Memory B cell (primary cell): ENCODE measurements around the gene KRT26.
A peak's percentile ranks its signal among the peaks of the same experiment; 100 is the strongest.

ENCODE experiments used
- ATAC-seq: fragments of 150-1000 bp; cut with Tn5 transposase; 2 replicates; pipeline ENCODE4 v1.10.0; 2021; ENCODE audit warnings: low read depth, mild to moderate bottlenecking, moderate library complexity
- DNase-seq, 2 donors: peaks; one replicate each; pipeline ENCODE4 v3.0.0; 2022; ENCODE audit warnings: low spot score in 2 of 2
- H3K27ac Mint-ChIP-seq: one replicate; pipeline ENCODE4 v1.8.0; 2022; ENCODE audit warnings: mild to moderate bottlenecking, moderate library complexity, mixed read lengths
- H3K27me3 Mint-ChIP-seq: one replicate; pipeline ENCODE4 v1.8.0; 2022; ENCODE audit warnings: mixed read lengths
- H3K36me3 Mint-ChIP-seq: one replicate; pipeline ENCODE4 v1.8.0; 2022; ENCODE audit warnings: mild to moderate bottlenecking, mixed read lengths
- H3K4me1 Mint-ChIP-seq: one replicate; pipeline ENCODE4 v1.8.0; 2022; ENCODE audit warnings: mixed read lengths
- H3K4me3 Mint-ChIP-seq: one replicate; pipeline ENCODE4 v1.8.0; 2022; ENCODE audit warnings: mild to moderate bottlenecking, moderate library complexity, mixed read lengths
- H3K9me3 Mint-ChIP-seq: one replicate; pipeline ENCODE4 v1.8.0; 2022; ENCODE audit warnings: mixed read lengths

KRT26 gene

DNA sequence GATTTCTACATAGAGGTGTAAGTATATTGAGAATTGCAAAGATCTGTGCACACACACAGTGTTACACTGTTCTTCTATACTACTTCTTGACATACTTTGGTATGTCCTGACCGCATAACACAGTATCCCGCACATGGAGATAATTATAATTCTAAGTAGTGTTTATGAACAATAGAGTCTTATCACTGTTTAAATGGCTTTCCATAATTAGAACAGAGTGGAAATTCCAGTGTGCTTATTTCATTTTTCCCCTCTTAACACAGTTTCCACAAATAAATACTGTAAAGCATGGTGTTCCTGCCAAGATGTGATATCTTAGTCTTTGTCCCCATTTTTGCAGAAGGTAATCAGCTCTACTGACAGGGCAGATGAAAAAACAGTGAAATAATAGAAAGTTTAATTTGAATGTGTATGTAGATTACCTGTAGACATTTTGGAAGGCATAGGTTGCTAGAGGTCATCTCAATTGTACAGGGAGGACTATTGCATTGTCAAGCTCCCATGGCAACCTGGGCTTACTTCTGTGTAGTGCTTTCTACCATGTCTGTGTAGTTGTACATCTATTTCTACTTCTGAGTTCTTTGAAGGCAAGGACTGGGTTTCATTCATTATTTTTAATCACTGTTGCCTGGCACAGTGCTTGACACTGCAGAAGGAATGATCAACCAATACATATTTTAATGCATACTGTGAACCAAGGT, 37.9 kb upstream of the KRT26 start:
- peaks cover 2% of the 10 kb centered on the region for H3K9me3 Mint-ChIP-seq
- no peak overlapping the region for H3K4me3 Mint-ChIP-seq
- H3K27ac Mint-ChIP-seq: no peak overlapping the region
- peaks cover 3% of the 10 kb centered on the region for H3K36me3 Mint-ChIP-seq
- H3K27me3 Mint-ChIP-seq: peaks cover 45% of the 10 kb centered on the region
- H3K4me1 Mint-ChIP-seq: no peaks in the 10 kb centered on the region
- DNase-seq: no peak
- ATAC-seq: no peak

DNA sequence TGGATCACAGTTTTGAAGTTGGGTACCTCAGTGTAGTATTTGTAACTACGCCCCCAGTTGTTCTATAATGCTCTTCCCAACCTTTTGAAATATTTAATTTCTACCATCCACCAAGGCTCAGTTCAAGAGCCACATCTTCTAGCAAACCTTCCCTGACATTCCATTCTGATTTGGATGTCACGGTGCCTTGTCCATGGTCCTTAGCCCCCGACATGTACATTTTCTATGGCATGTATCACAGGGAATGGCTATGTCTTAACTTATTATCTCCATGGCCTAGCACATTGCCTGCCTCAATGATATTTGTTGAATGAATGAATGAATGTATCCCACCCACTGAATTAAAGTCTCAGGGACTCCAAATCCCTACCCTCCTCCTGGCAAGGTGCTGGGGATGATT, 34.1 kb upstream of the KRT26 start:
- Mint-ChIP-seq H3K27ac (no peak overlapping the region), H3K9me3 (no peaks in the 10 kb centered on the region), H3K4me3 (no peak overlapping the region), H3K36me3 (no peaks in the 10 kb centered on the region), H3K4me1 (no peaks in the 10 kb centered on the region), H3K27me3 (peaks cover 32% of the 10 kb centered on the region)
- no peak for DNase-seq
- no peak for ATAC-seq

DNA sequence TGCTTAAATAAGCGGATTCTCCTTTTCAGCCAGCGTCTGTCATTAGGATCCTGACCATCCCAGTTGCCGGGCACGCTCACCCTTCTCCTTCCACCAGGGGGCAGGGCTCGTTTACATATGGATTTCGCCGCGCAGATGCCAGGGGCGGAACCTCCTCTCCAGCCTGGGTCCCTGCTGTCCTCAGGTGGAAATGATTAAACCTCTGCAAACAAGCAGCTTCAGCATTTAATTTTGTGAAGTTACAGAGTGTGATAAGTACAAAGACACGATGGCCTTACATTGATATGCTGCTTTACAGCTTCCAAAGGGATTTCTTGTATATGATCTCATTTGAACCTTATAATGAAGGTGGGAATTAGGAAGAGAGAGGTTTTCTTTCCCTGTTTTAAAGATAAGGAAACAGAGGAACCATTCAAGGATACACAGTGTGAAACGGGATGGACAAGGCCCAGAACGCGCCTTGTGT, 31.6 kb upstream of the KRT26 start:
- no peaks in the 10 kb centered on the region for H3K4me1 Mint-ChIP-seq
- no peak overlapping the region for H3K4me3 Mint-ChIP-seq
- H3K27ac Mint-ChIP-seq: no peak overlapping the region
- H3K36me3 Mint-ChIP-seq: no peaks in the 10 kb centered on the region
- peak; percentile 99 for ATAC-seq
- no peaks in the 10 kb centered on the region for H3K9me3 Mint-ChIP-seq
- DNase-seq: peak; percentile 65 to 68
- H3K27me3 Mint-ChIP-seq: peaks cover 24% of the 10 kb centered on the region

DNA sequence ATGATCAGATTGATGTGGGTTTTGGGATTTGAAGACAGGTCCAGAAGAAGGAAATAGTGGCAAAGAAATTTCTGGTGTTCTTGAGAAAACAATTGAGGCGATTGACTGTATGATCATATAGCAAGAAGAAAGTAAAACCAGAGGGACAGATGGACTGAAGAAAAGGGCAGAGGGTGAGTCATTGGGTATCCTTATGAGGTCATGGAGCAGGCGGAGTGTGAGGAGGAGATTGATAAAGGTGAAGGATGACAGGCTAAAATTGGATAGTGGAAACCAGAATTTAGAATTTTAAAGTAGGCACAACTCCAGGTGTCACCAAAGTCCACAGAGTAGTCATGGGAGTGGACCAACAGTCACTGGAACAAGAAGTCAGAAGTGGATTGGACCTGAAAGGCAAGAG, 29.2 kb upstream of the KRT26 start:
- peaks cover 16% of the 10 kb centered on the region for H3K27me3 Mint-ChIP-seq
- H3K27ac Mint-ChIP-seq: no peak overlapping the region
- H3K9me3 Mint-ChIP-seq: no peaks in the 10 kb centered on the region
- no peaks in the 10 kb centered on the region for H3K4me1 Mint-ChIP-seq
- H3K4me3 Mint-ChIP-seq: no peak overlapping the region
- DNase-seq: no peak
- no peaks in the 10 kb centered on the region for H3K36me3 Mint-ChIP-seq
- ATAC-seq: no peak

DNA sequence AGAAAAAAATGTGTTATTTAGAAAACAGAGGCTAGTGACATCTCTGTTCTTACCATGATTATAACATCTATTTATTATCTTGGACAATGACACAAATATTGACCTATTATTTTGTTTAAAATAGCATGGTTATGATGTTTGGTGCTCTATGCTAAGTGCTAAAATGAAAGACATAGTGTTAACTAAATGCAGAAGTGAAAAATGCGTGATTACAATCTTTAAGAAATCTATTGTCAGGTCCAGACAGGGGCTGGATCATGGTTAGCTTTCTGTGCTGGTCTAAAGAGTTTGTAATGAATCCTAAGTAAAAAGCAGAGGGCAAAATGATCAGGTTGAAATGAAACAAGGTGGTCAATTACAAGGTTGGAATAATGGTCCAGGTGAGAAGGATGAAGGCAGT, 28.4 kb upstream of the KRT26 start:
- no peak overlapping the region for H3K27ac Mint-ChIP-seq
- DNase-seq (no peak), ATAC-seq (no peak)
- no peaks in the 10 kb centered on the region for H3K4me1 Mint-ChIP-seq
- H3K36me3 Mint-ChIP-seq: no peaks in the 10 kb centered on the region
- H3K27me3 Mint-ChIP-seq: peaks cover 19% of the 10 kb centered on the region
- H3K9me3 Mint-ChIP-seq: no peaks in the 10 kb centered on the region
- H3K4me3 Mint-ChIP-seq: no peak overlapping the region

DNA sequence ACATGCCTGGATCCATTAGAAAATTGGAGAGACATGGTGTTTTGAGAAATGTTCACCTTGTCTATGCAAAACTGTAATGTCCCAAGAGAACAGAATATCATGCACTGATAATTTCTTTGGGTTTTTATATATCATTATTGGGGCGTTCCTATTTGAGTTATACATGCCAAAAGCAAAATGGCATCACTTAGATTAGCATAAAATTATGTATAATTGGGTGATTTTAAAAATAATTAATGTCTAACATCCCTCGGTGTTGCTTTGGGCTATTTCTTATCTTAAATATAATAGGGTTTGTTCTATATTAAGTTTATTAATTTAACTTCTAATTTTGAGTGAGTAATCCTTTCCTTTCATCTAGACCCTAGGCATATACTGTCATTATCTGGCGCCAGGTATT, 27.9 kb upstream of the KRT26 start, which contains the start of gene KRT28:
Gene KRT28 (minus strand): TSS at position 101 of the 400 bp plus-strand sequence. CDS start 66 bp downstream, at position 35.
- ATAC-seq: no peak
- Mint-ChIP-seq H3K27ac (no peak within 1 kb of the TSS), H3K4me1 (no peaks in the 10 kb centered on the region), H3K36me3 (no peaks in the 10 kb centered on the region), H3K4me3 (no peak within 1 kb of the TSS), H3K9me3 (no peaks in the 10 kb centered on the region), H3K27me3 (peaks cover 15% of the 10 kb centered on the region)
- DNase-seq: no peak

DNA sequence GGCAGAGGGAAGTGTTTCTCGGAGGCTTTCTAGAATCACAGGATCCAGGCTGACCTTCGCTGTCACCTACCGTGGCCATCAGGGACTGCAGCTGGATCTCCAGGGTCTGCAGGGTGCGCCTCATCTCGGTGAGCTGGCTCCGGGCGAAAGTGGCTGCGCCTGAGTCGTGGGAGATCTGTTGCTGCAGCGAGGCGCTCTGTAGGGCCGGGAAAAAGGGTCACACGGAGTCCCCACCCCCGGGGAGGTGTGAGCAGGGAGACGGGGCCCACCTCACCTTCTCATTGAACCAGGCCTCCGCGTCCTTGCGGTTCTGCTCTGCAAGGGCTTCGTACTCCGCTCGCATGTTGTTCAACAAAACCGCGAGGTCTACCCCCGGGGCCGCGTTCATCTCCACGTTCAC, 24.8 kb upstream of the KRT26 start:
- Mint-ChIP-seq H3K4me1 (no peaks in the 10 kb centered on the region), H3K36me3 (no peaks in the 10 kb centered on the region), H3K4me3 (no peak overlapping the region), H3K27ac (no peak overlapping the region), H3K9me3 (no peaks in the 10 kb centered on the region), H3K27me3 (peaks cover 15% of the 10 kb centered on the region)
- DNase-seq (no peak), ATAC-seq (no peak)

DNA sequence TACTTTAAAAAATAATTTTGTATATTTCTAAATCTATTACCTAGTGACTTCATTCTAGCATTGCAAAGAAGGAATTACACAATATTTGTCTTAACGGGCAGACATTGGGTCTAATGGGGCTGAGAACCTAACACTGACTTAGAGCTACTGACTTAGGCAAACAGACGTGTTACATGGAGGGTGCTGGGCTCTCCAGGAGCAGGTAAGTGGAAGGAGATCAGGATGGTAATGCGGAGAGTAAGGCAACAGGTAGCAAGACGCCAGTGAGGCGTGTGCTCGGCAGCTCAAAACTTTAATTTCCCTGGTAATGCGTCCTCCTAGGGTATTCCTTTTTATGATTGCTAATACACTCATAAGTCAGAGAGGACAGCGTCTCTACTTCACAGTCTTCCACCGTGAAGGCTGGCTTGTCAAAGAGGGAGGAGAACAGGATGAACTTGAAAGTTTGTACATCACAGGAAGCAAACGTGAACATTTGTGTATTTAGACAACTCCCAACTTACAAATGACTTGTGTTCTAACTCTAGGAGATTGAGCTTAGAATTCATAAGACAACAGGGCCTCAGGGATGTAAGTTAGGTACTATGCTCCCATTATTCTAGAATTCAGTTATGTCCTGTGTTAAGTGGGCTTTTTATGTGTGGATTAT, 23.1 kb upstream of the KRT26 start:
- H3K9me3 Mint-ChIP-seq: no peaks in the 10 kb centered on the region
- H3K27ac Mint-ChIP-seq: no peak overlapping the region
- ATAC-seq (no peak), DNase-seq (no peak)
- H3K4me3 Mint-ChIP-seq: no peak overlapping the region
- H3K36me3 Mint-ChIP-seq: no peaks in the 10 kb centered on the region
- peaks cover 15% of the 10 kb centered on the region for H3K27me3 Mint-ChIP-seq
- no peaks in the 10 kb centered on the region for H3K4me1 Mint-ChIP-seq

DNA sequence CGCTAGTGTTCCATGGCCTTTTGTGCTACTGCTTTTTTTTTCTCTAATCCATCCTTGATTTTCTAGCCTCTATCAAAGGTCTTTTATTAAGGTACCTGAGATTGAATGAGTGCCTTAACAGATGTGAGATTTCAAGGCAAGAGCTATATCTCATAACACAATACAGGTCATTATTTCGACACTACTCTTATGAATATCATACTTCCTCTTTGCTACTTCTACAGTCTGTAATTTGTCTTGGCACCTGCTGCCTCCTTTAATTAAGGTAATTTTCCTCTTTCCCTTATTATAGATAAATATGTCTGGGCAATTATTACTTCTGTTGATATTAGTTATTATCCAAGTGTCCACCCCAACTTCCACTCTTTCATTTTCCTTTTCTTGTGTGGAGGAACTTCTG, 22.5 kb upstream of the KRT26 start:
- no peaks in the 10 kb centered on the region for H3K4me1 Mint-ChIP-seq

DNA sequence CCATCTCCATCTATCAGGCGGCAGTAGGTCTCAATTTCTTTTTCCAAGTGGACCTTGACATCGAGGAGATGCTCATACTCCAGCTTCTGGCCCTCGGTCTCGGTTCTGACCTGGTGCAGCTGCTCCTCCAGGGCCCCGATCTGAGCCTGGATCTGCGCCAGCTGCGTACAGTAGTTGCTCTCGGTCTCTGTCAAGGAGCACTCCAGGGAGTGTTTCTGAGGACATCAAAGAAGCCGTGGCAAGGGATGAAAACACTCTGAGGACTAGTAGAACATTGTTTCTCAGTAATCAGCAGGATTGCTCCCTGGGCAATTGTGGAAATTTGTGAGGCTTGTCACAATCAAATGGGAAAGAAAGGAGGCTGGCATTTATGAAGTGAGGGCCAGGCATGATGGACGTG, 21.8 kb upstream of the KRT26 start:
- no peak overlapping the region for H3K4me3 Mint-ChIP-seq
- peaks cover 15% of the 10 kb centered on the region for H3K27me3 Mint-ChIP-seq
- no peaks in the 10 kb centered on the region for H3K36me3 Mint-ChIP-seq

More for the DNA sequence above, 22.5 kb upstream of the KRT26 start:
- Mint-ChIP-seq H3K27ac (no peak overlapping the region), H3K36me3 (no peaks in the 10 kb centered on the region), H3K9me3 (no peaks in the 10 kb centered on the region), H3K27me3 (peaks cover 15% of the 10 kb centered on the region), H3K4me3 (no peak overlapping the region)
- ATAC-seq (no peak), DNase-seq (no peak)

DNA sequence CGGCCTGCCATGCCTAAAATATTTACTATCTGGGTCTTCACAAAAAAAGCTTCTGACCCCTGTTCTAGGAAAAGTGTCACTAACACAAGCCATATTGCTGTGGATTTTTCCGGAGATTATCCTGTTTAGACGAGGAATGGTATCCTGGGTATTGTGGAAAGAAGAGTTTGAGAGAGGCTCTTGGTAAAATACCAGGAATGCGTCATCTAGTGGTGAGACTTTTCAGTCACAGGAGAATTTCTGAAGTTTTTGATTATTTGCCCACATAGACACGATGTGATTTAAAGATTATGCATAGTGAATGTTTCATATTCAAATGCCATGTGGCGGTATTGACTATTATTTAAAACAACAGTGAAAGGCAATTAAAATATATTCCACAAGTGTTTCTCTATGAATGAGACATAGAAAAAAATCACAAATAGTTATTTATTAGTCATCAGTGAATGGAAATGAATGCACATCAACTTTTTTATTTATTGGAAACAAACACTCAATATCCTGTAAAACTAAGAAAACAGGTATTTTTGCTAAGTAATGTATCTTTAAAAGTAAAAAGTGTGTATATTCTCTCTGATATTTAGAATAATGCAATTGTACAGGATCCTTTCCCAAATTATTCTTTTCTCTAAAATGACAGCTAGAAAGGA, 19.9 kb upstream of the KRT26 start:
- Mint-ChIP-seq H3K27me3 (peaks cover 15% of the 10 kb centered on the region), H3K4me3 (no peak overlapping the region), H3K27ac (no peak overlapping the region), H3K4me1 (no peaks in the 10 kb centered on the region), H3K9me3 (no peaks in the 10 kb centered on the region), H3K36me3 (no peaks in the 10 kb centered on the region)
- DNase-seq (no peak), ATAC-seq (no peak)

More for the DNA sequence above, 21.8 kb upstream of the KRT26 start:
- no peaks in the 10 kb centered on the region for H3K4me1 Mint-ChIP-seq
- H3K9me3 Mint-ChIP-seq: no peaks in the 10 kb centered on the region
- no peak for ATAC-seq
- DNase-seq: no peak
- H3K27ac Mint-ChIP-seq: no peak overlapping the region

DNA sequence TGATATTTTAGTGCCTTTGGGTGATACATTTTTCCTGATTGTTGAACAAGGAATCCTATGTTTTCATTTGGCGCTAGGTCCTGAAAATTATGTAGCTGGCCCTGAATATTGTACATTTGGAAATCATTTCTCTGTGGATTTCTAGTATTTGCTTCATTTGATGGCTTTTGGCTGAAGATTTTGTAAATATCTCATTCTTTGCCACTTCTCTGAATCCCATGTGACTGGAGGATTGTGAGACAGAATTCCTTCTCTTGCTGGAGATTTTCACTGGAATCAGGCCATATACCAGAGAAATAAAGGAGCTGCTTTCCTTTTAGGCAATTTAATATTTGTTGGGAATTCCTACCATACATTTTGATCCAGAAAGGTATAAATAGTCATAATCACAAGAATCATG, 19.1 kb upstream of the KRT26 start:
- Mint-ChIP-seq H3K4me3 (no peak overlapping the region), H3K9me3 (no peaks in the 10 kb centered on the region), H3K36me3 (no peaks in the 10 kb centered on the region), H3K4me1 (no peaks in the 10 kb centered on the region), H3K27me3 (peaks cover 11% of the 10 kb centered on the region), H3K27ac (no peak overlapping the region)
- DNase-seq (no peak), ATAC-seq (no peak)

DNA sequence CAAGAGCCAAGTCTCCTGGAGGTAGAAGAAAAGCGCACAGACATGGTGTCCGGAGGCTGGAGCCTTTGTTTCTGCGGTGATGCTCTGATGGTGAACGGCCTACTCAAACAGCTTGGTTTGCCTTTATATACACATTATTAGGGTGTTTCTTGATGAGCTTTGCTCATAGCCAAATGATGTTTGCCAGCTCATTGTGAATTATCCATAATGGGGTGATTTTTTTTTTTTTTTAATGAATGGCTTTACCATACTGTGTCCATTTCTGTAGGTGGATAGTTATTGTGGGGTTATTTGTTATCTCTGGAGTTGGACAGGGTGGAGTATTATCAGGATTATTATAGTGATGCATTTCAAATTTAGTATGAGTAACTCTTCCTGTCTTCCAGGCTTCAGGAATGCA, 10.4 kb upstream of the KRT26 start, which contains the start of gene KRT27:
Gene KRT27 (minus strand): TSS at position 101 of the 400 bp plus-strand sequence. CDS start 57 bp downstream, at position 44.
- ATAC-seq (no peak), DNase-seq (no peak)
- H3K9me3 Mint-ChIP-seq: no peaks in the 10 kb centered on the region
- peaks cover 12% of the 10 kb centered on the region for H3K27me3 Mint-ChIP-seq
- H3K27ac Mint-ChIP-seq: no peak within 1 kb of the TSS
- H3K36me3 Mint-ChIP-seq: no peaks in the 10 kb centered on the region
- no peak within 1 kb of the TSS for H3K4me3 Mint-ChIP-seq
- no peaks in the 10 kb centered on the region for H3K4me1 Mint-ChIP-seq

DNA sequence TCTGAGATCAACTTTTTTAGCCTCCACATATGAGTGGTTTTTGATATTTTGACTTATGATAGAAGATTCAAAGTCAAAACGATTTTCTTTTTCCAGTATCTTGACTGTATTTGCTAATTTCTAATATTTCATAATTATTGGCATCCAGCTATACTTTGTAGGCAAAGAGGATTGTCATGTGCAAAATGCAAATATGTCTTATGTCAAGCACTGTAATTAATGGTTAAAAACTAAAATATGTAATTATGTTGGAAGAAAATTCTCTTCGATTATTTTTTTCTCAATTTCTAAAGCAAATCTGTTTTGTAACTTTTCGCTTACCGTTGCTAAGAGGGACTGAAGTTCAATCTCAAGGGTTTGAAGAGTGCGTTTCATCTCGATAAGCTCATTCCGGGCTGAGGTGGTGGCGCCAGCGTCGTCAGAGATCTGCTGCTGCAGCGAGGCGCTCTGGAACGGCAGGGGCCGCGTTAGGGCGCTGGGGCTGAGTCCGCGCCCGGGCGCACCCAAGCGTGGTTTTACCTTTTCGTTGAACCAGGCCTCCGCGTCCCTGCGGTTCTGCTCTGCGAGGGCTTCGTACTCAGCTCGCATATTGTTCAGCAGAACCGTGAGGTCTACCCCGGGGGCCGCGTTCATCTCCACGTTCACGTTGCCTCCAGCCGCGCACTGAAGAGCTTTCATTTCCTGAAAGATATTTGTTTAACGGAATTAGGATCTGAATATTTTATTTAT, 7.3 kb upstream of the KRT26 start:
- DNase-seq (no peak), ATAC-seq (peak; percentile 29)
- no peaks in the 10 kb centered on the region for H3K9me3 Mint-ChIP-seq
- peak overlapping the region; percentile 25 for H3K4me3 Mint-ChIP-seq
- H3K4me1 Mint-ChIP-seq: no peaks in the 10 kb centered on the region
- no peaks in the 10 kb centered on the region for H3K36me3 Mint-ChIP-seq
- no peak overlapping the region for H3K27ac Mint-ChIP-seq
- H3K27me3 Mint-ChIP-seq: peaks cover 18% of the 10 kb centered on the region
